Inferior parietal cortex (tissue), 1 donor: Measurements from ENCODE around the gene MAPK8.

ENCODE experiments used
- DNase-seq: peaks from one replicate; pipeline ENCODE4 v3.0.0-alpha.2; 2016; ENCODE audit errors: extremely low spot score

The MAPK8 gene

DNA sequence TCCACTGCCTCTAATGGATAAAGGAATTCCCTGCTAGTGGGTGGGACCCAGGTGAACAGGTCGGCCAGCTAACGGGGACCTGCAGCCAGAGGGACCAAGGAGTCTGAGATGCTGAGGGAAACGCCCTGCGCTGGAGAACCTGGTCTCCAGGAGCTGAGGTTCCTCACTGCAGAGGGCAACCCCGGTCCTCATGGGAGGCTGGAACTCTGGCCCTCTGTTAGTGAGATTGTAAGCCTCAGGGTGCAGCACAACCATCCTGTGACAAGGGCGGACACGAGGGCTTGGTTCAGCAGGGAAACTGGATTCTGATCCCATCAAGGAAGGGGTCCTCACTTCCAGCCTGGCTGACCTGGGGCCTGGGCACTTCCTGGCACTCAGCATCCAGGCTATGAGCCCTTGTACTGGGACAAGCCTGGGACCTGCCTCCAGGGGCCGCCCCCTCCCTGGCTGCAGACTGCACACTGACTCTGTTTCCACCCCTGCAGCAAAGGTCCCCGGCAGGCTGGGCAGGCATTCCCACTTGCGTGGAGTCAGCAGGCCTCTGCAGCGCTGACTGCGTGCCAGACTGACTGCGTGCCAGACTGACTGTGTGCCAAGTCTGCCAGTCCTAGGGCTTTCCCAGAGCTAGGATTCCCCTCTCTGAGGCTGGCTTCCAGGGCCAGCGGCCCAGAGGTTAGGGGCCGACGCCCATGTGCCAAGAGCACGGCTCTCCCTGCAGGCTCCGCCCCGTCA lies 143.2 kb downstream of the MAPK8 start:
- DNase-seq = no peak

DNA sequence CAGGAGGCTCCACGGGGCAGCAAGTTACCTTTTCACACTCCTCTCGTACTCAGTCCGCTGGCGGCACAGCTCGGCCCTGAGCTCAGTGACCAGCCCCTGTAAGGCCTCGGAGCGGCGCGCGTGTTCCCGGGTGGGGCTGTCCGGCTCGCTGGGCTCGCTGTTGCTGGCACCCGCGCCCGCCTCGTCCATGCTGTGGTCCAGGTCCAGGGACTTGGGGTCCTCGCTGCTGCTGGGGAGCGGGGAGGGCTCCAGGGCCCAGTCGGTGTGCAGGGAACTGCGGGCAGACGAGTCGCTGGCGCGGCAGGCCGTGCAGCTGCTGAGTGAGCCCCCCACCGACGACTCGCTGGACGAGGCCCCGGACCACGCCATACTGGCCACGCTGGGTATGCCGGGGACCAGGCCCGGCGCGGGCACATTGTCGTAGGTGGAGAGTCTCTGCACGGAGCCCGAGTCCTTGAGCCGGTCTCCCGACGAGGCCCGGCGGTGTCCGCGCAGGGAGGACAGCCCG lies 143.8 kb downstream of the MAPK8 start:
- no peak for DNase-seq

DNA sequence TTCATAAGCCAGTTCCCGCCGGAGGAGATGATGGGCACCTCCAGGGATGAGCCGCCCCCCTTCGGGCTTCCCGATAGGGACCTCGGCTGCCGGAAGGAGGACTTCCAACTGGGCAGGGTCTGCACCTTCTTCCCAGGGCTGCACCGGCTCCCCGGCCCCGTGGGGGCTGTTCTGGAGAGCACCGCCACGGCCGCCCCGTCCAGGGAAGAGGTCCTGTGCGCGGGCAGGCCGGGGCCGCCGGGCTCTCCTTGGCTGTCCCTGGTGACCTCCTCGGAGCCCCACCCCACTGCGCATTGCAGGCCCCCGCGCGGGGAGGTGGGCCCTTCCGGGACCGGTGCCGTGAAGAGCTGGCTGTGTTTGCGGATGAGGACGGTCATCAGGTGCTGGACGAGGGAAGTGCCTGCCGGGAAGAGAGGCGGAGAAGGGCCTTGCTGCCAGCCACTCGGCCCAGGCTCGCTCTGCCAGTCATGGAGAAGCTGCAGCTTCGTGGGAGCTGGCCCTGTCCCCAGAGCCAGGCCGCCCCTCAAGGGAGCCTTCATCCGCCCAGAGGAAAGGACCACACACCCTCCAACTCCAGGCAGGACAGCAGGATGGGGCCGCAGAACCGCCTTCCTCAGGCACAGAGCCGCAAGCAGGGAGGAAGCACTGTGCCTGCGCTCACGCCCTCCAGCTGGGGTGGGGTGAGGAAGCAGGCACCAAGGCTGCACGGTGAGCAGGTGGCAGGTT lies 144.4 kb downstream of the MAPK8 start:
- no peak for DNase-seq

- DNase-seq = no peak
These were observed 145.7 kb downstream of the MAPK8 start for GRCh38 chr10:48451969-48452878.

- DNase-seq = no peak
These were observed 146.5 kb downstream of the MAPK8 start for GRCh38 chr10:48452879-48453412.

- no peak for DNase-seq
These were observed 147.2 kb downstream of the MAPK8 start for GRCh38 chr10:48453451-48454301.

DNA sequence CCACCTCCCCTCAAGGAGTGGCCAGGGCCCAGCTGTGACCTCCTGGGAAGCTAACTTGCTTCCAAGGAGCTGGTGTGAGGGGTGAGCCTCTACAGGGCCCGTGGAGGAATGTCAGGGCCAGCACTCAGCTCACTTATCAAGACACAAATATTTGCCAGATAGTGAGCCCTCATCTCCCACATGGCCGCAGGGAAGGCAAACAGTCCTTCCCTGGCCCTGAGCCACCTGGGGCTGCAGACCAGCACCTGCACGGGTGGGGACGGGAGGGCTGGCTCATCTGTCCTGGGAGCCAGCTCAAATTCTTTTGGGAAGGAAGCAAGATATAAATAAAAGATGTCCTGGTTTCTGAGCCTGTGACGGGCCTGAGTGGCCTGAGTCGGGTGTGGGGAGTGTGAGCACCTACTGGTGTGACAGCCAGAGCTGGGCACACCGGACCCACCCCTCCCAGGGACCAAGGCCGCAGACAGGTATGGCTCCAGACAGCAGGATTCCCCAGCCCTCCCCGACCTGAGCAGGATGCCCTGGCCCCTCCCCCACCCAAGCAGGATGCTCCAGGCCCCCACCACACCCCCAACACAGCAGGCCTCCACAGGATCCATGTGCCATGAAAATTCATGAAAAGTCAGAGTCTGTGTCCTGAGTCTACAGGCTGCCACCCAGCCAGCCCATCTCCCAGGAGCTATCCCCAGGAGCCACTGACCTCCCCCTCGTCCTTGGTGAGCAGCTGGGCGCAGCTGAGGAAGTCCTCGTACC lies 148.0 kb downstream of the MAPK8 start:
- DNase-seq = no peak

DNA sequence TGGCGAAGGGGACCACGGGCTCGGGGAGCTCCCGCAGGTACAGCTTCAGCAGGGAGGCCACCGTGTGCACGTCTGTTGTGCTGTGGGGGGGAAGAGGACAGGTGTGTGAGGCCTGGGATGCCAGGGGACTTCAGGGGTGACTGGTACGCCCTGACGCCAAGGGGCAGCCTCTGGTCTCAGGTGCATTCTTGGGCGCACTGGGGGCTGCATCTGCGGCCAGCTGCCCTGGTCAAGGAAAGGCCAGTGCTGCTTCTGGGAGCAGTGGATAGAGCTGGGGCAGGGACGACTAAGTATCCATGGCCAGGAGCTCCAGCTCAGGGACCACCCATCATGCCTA lies 148.5 kb downstream of the MAPK8 start:
- DNase-seq = no peak

DNA sequence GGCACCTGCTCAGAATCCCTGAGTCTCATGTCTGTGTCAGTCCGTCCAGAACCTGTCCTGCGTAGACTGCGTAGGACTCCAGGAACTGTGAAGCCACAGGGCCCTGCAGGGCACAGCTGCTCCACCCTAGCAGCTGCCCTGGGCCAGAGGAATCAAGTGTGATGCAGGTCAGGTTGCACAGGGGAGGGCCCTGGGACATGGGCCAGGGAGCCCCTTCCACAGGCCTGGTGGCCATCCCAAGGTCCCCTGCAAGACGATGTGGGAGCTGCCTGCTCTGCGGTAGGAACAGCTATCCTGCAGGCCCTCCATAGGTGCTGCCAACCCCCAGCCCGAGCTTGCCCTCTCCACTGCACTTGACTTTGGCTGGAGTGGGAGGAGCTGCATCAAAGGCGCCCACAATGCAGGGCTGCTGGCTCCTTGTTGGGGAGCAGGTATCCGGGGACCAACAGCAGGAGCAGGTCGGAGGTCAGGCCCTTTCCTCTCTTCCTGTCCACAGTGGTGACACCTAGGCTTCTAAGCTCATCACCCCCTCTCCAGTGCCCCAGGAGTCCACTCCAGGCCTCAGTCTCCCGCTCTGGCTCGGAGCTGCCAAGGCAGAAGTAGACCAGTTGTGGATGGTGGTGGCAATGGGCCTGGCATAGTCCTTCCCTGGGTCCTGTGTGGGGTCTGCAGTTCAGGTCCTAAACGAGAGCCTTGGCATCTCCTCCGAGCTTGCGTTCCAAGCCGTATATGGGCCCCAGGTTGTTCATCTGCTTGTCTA lies 149.1 kb downstream of the MAPK8 start:
- DNase-seq = no peak

DNA sequence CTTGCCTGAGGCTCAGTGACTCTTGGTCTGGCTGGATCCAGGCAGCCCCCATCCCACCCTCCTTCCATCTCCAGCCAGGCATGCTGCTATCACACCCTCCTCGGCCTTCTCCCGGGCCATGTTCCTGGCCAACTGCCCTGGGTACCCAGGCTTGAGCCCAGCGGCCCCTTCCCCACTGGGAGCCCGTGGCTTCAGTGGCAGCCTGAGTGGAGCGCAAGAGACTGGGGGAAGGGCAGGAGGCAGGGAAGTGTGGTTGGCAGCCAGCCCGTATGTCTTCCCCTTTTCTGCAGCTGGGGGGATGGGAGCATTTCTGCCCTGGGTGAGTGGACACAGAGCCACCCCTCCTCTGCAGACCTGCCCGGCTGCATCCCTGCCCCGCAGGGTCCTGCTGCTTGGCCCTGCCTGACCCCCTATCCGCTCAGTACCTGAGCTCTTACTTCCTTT lies 149.9 kb downstream of the MAPK8 start:
- DNase-seq = no peak

DNA sequence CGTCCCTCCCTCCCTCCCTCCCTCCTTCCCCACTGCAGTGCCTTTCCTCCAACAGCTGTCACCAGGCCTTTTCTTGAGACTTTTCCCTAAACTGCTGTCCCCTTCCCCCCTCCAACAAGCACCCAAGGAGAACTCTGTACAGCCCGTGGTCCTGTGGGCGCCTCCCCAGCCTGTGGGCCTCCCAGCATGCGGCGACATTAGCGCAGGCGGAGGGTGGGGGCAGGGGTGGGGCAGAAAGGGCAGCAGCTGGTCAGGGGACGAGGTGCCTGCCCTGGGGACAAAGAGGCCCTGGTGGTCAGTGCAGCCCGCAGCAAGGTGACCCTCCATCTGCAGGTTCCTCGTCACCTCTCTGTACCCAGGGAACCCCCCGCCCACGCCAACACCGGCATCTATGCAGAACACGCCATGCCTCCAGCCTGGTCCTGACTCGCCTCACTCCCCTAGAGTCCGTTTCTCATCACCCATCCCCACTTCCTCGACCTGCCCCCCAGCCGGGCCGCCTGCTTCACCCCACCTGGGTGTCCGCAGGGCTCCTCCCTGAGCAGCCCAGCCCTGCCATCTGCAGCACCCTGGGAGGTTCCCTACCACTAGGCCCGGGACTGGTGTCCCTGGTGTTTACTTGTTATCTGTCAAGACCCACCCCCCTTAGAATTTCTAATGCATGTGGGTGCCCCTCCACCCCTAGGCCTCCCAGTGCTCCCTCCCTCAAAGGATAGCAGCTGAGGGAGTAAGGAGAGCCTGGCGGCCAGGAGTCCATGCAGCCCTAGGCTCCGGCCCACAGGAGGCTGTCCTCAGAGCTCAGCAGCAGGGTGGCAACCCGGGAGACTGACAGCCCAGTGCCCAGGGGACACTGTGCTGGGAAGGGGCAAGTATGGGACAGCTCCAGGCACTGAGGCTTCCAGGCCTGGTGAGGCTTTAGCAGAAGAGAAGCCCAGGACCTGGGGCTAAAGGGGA lies 150.6 kb downstream of the MAPK8 start:
- DNase-seq = no peak

DNA sequence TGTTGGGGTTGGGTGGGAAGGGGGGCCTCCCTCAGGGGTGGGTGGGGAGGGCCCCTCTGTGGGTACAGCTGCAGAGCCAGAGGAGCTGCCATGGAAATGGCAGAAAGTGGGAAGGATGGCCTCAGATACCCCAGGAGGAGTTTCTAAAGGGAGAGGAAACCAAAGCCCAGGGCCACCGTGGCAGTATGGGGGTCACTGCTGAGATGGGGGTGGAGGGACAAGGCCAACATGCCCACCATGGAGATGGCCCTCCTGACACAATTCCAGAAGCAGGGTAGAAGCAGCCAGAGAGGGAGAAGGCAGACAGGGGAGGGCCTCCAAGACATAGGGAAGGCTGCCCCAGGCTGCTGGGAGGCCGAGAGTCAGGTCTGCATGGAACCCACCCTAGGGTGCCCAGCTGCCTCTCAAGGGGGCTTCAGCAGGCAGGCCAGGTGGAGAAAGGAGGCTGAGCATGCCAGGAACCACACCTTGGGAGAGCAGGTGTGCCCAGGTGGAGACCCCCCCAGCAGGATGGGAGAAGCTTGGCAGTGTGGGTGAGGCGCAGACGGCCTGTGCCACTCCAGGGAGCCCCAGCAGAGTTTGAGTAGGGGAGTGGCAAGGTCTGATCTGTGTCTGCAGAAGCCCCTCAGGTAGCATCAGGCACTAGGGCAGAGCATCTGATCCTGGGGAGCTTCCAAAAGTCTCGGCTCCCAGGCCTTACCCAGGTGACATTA lies 151.6 kb downstream of the MAPK8 start:
- no peak for DNase-seq

- DNase-seq = no peak
These were observed 152.2 kb downstream of the MAPK8 start for GRCh38 chr10:48458662-48459048.

DNA sequence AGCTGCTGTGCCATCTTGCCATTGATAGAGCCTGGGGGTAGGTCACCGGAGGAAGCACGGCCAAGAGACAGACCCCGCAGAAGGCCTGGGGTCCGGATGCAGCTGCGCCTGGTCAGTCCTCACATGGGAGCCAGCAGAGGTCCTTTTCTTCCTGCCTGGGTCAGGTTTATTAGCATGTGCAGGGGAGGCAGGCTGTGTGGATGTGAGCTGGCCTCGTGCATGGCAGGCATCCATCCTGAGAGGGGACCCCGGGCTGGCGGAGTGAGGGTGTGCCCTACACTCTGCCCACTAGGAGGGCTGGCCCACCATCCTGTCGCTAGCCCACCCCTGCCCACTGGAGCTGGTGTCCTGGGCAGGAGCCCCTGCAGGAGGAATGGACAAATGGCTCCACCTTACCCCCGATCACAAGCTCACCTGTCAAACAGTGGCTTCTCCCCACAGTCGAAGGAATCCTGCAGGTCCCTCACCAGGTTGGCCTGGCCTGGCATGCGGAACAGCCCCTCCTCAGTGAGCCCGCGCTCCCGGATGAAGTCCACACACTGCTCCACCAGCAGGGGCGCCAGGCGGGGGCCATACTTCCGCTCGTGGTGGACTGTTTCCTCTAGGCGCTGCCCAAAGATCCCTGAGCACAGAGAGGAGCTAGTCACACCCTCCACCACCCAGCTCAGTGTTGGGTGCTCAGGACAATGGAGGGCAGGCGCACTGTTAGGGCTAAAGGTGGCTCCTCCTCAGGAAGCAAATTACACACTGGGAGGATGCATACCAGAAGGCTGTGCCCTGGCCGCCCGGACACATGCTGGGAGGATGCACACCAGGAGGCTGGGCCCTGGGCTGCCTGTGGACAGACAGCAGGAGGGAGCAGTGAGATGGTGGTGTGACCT lies 153.0 kb downstream of the MAPK8 start:
- no peak for DNase-seq

DNA sequence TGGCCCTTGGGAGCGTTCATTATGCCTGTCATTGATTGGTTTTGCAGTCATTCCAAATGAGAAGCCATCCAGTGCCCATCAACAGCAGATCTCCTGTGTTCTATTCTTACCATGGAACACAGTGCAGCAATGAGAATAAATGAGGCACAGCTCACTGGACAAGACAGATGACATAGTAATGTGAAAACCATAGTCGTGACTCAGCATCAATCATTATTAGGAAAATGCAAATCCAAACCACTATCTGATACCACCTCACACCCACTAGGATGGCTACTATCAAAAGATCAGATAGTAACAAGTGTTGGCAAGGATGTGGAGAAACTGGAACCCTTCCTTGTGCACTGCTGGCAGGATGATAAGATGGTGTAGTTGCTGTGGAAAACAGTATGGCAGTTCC lies 153.7 kb downstream of the MAPK8 start:
- no peak for DNase-seq

DNA sequence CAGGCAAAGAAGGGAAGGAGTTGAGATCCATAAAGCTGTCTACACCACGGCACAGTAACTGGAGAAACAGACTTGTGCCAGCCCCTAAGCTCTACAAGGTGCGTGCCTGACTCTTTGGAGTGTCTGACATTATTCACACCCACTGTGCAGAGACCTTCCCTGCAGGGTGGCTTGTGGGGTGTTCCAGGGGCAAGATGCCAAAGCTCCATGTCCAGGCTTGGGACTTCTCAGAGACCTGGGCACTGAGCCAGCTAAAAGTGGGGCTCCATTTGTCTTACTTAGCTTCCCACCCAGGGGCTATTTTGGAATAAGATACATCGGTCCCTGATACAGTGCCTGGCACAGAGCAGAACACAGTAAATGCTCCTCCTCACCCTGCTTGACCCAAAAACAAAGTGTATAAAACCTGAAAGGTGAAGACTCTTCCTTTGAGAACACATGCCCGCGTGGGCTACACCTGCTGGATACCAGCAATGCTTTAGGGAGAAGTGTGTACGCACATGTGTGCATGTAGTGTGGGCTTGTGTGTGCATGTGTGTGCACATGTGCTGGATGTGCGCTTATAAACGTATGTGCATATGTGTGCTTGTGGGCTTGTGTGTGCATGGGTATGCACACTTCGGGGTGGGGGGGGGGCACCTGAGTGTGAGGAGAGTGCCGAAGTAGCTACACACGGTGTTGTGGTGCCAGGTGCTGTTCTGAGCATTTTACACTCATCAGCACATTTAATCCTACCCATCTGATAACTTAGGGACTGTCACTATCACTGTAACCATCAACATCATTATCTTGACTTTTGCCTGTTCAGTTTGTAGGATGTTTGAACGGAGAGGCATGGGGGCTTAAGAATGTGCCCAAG lies 155.4 kb downstream of the MAPK8 start:
- no peak for DNase-seq
